ENCODE results near the gene PRKCH.

PRKCH gene

GRCh38 chr14:61277784-61278183 lies 43.6 kb upstream of the PRKCH start (continued):
- TF ChIP-seq ZNF248 (tag by site-specific recombination; IDR thresholded peaks at IDR 0.05) (no peak), ZBTB10 (tag by site-specific recombination; IDR thresholded peaks at IDR 0.05) (no peak), KLF17 (tag by site-specific recombination; IDR thresholded peaks at IDR 0.05) (no peak), ZNF221 (tag by site-specific recombination; IDR thresholded peaks at IDR 0.05; ENCODE audit: borderline replicate concordance) (no peak), SCRT1 (tag by site-specific recombination; IDR thresholded peaks at IDR 0.05; ENCODE audit: borderline replicate concordance) (no peak), IKZF3 (tag by site-specific recombination; IDR thresholded peaks at IDR 0.05) (no peak), ZNF510 (tag by site-specific recombination; IDR thresholded peaks at IDR 0.05; ENCODE audit: insufficient replicate concordance) (no peak), ZNF76 (tag by site-specific recombination; IDR thresholded peaks at IDR 0.05; ENCODE audit: borderline replicate concordance, low read depth) (no peak)

- H3K9me3 ChIP-seq (ENCODE audit: control insufficient read depth, insufficient read depth, low read depth, low read length) = no peaks in the 10 kb centered on the region
- ChIA-PET CTCF (interaction anchor here (0.6 to 0.9 kb wide), 3 partner anchors 10 to 110 kb away, joined by 4 to 9 read pairs (median 4); no protein-coding TSS in a partner anchor), POLR2A (no interaction called here)
- TF ChIP-seq FEZF1 (tag by site-specific recombination; IDR thresholded peaks at IDR 0.05) (no peak), PRDM10 (tag by site-specific recombination; IDR thresholded peaks at IDR 0.05) (no peak), ZBTB17 (tag by site-specific recombination; IDR thresholded peaks at IDR 0.05) (no peak), ZNF366 (tag by site-specific recombination; conservative IDR thresholded peaks at IDR 0.05) (no peak), ZNF555 (tag by site-specific recombination; conservative IDR thresholded peaks at IDR 0.05) (no peak), ZNF626 (tag by site-specific recombination; IDR thresholded peaks at IDR 0.05) (no peak)
- H3K27ac ChIP-seq (ENCODE audit: extremely low read depth, low read depth, low read length) = no peak overlapping the region
- H3K4me1 ChIP-seq (ENCODE audit: control insufficient read depth, insufficient read depth, low read length) = no peaks in the 10 kb centered on the region; the same call in 1 of the 2 replicates
- H3K36me3 ChIP-seq (ENCODE audit: control insufficient read depth in 2 of 2, insufficient read depth in 1 of 2, low read length in 2 of 2) = no peaks in the 10 kb centered on the region
- H3K4me3 ChIP-seq (ENCODE audit: low read depth, low read length) = no peak overlapping the region
Observed at GRCh38 chr14:61279082-61279481, 42.3 kb upstream of the PRKCH start.

- ChIA-PET CTCF (interaction anchor here (0.6 to 1.3 kb wide), 4 partner anchors 11 to 656 kb away, joined by 3 to 6 read pairs (median 3); no protein-coding TSS in a partner anchor), POLR2A (no interaction called here)
- H3K4me3 ChIP-seq (ENCODE audit: low read depth, low read length) = peak overlapping the region; percentile 32
- no peaks in the 10 kb centered on the region for H3K9me3 ChIP-seq (ENCODE audit: control insufficient read depth, insufficient read depth, low read depth, low read length)
- TF ChIP-seq BCL11B (tag by site-specific recombination; IDR thresholded peaks at IDR 0.05; ENCODE audit: low read depth) (no peak), ZNF830 (tag by site-specific recombination; IDR thresholded peaks at IDR 0.05; ENCODE audit: low read depth) (no peak), ZSCAN5A (tag by site-specific recombination; IDR thresholded peaks at IDR 0.05) (no peak), ZNF16 (tag by site-specific recombination; IDR thresholded peaks at IDR 0.05; ENCODE audit: low read depth) (no peak), ZNF560 (tag by site-specific recombination; IDR thresholded peaks at IDR 0.05; ENCODE audit: borderline replicate concordance) (no peak), ZNF324 (tag by site-specific recombination; IDR thresholded peaks at IDR 0.05) (no peak), ZNF664 (tag by site-specific recombination; IDR thresholded peaks at IDR 0.05) (no peak), ZNF747 (tag by site-specific recombination; IDR thresholded peaks at IDR 0.05) (no peak)
- no peak overlapping the region for H3K27ac ChIP-seq (ENCODE audit: extremely low read depth, low read depth, low read length)
- no peaks in the 10 kb centered on the region; the same call in 1 of the 2 replicates for H3K4me1 ChIP-seq (ENCODE audit: control insufficient read depth, insufficient read depth, low read length)
- H3K36me3 ChIP-seq (ENCODE audit: control insufficient read depth in 2 of 2, insufficient read depth in 1 of 2, low read length in 2 of 2) = no peaks in the 10 kb centered on the region
Observed at GRCh38 chr14:61280092-61280525, 41.3 kb upstream of the PRKCH start.
